ENCODE data around the gene PEX5L. TPM values are rescaled to one million over a fixed set of nuclear protein-coding genes. Genes with fewer than 3 reads are reported as not detected.

PEX5L gene
- total and polyA plus RNA-seq, 12 donors, result 0.01 to 0.94 (median 0.36) TPM; not detected in 3

GRCh38 chr3:179842061-179842460, 194.7 kb downstream of the PEX5L start:
- H3K4me3 ChIP-seq, result no peak overlapping the region
- no peak for DNase-seq
- H3K4me1 ChIP-seq, result no peaks in the 10 kb centered on the region
- intact Hi-C loops (cut with DNase I), result no loop called here
- no peaks in the 10 kb centered on the region for H3K27me3 ChIP-seq
- no peak overlapping the region for H3K27ac ChIP-seq
- H3K36me3 ChIP-seq, result no peaks in the 10 kb centered on the region
- 52 to 57% methylated on average over 3 of the region's 3 CpGs for WGBS, 2 donors
- TF ChIP-seq CTCF (IDR thresholded peaks at IDR 0.05), result no peak
- no peaks in the 10 kb centered on the region for H3K9me3 ChIP-seq
- ATAC-seq, result no peak

GRCh38 chr3:179840985-179841384, 195.8 kb downstream of the PEX5L start:
- intact Hi-C loops (cut with DNase I), result no loop called here
- Histone ChIP-seq H3K36me3 (no peaks in the 10 kb centered on the region), H3K9me3 (no peaks in the 10 kb centered on the region), H3K4me3 (no peak overlapping the region), H3K27ac (no peak overlapping the region), H3K4me1 (no peaks in the 10 kb centered on the region), H3K27me3 (no peaks in the 10 kb centered on the region)
- 35 to 60% methylated on average over 7 of the region's 7 CpGs for WGBS, 2 donors
- no peak for TF ChIP-seq CTCF (IDR thresholded peaks at IDR 0.05)
- DNase-seq (no peak), ATAC-seq (peak in 1 of 8 donors; percentile 14)

- no peak overlapping the region for H3K4me3 ChIP-seq
- WGBS, 2 donors, result 46 to 54% methylated on average over 2 of the region's 2 CpGs
These were observed 199.4 kb downstream of the PEX5L start for GRCh38 chr3:179837374-179837773.

GRCh38 chr3:179833294-179833693, 203.4 kb downstream of the PEX5L start:
- Histone ChIP-seq H3K27me3 (no peaks in the 10 kb centered on the region), H3K4me1 (peaks cover 0 to 4% (median 0%) of the 10 kb centered on the region in 9 donors), H3K9me3 (no peaks in the 10 kb centered on the region), H3K4me3 (no peak overlapping the region), H3K36me3 (no peaks in the 10 kb centered on the region), H3K27ac (no peak overlapping the region)
- intact Hi-C loops (cut with DNase I), result no loop called here
- no peak for DNase-seq
- no peak for ATAC-seq
- TF ChIP-seq CTCF (IDR thresholded peaks at IDR 0.05), result no peak

More at GRCh38 chr3:179837374-179837773, 199.4 kb downstream of the PEX5L start:
- no peaks in the 10 kb centered on the region for H3K27me3 ChIP-seq
- H3K4me1 ChIP-seq, result peaks cover 0 to 4% (median 0%) of the 10 kb centered on the region in 9 donors
- intact Hi-C loops (cut with DNase I), result no loop called here
- no peaks in the 10 kb centered on the region for H3K36me3 ChIP-seq
- TF ChIP-seq CTCF (IDR thresholded peaks at IDR 0.05), result no peak
- ATAC-seq, result peak in 2 of 8 donors; percentile 64 to 75
- no peaks in the 10 kb centered on the region for H3K9me3 ChIP-seq
- H3K27ac ChIP-seq, result no peak overlapping the region
- no peak for DNase-seq

All from heart right ventricle (tissue), 16 donors.